ENCODE results near the gene ERI3. TPM values are rescaled to one million over a fixed set of nuclear protein-coding genes. Genes with fewer than 3 reads are reported as not detected.
A peak's percentile ranks its signal among the peaks of the same experiment; 100 is the strongest.

The ERI3 gene
- total RNA-seq (2021; ENCODE audit: unreplicated experiment) (74.2 TPM), Bru-seq, nascent RNA (percentile 81 among the genes with signal in this experiment), BruChase-seq, experiment 1, labeled RNA remaining after a 6-hour chase (percentile 71 among the genes with signal in this experiment), BruChase-seq, experiment 2, labeled RNA remaining after a 2-hour chase (percentile 80 among the genes with signal in this experiment)
- 58.1 and 63.1 TPM in 2 replicates for polyA plus RNA-seq (2012)
- long read RNA-seq, transcript ERI3-201 (9 exons, 1,684 nt): major isoform, 30 of 130 reads
- long read RNA-seq, partial matches to known transcripts: 44 of 130 reads
- long read RNA-seq, other reads (novel, unspliced or antisense): 56 of 130 reads

GRCh38 chr1:44354840-44355581 is at the start of gene ERI3:
Gene ERI3 (minus strand): TSS chr1:44355257. CDS start chr1:44355026, 231 bp downstream.
- no peak for TF ChIP-seq SRF (IDR thresholded peaks at IDR 0.05; ENCODE audit: low read depth)
- no peak for TF ChIP-seq JUND (IDR thresholded peaks at IDR 0.05)
- peak; percentile 97 for TF ChIP-seq SP1 (IDR thresholded peaks at IDR 0.05; ENCODE audit: low read depth)
- peak; percentile 74 for TF ChIP-seq POLR2AphosphoS5 (IDR thresholded peaks at IDR 0.05; ENCODE audit: low read depth, low read length)
- TF ChIP-seq EGR1 (IDR thresholded peaks at IDR 0.05; ENCODE audit: low read depth): peak; percentile 30; the same call in 1 of the 2 replicates
- peak; percentile 80 for TF ChIP-seq MAX (IDR thresholded peaks at IDR 0.05)
- TF ChIP-seq YY1 (IDR thresholded peaks at IDR 0.05; ENCODE audit: extremely low read depth, insufficient replicate concordance, low read depth, low read length): peak; percentile 98
- TF ChIP-seq SIN3A (IDR thresholded peaks at IDR 0.05; ENCODE audit: low read depth): no peak
- no peak for TF ChIP-seq ELF1 (IDR thresholded peaks at IDR 0.05; ENCODE audit: borderline replicate concordance, low read depth)
- no peak for TF ChIP-seq CBX3 (IDR thresholded peaks at IDR 0.05; ENCODE audit: low read depth)
- TF ChIP-seq ZFX (IDR thresholded peaks at IDR 0.05): peak; percentile 99
- Histone ChIP-seq H3K4me3 (replicated peaks in 1 of 2; ENCODE audit: low read depth in 1 of 2, low read length in 2 of 2) (peak within 1 kb of the TSS; percentile 85 to 94), H3K9me2 (ENCODE audit: insufficient read depth) (no peaks in the 10 kb centered on the region), H3K36me3 (ENCODE audit: control insufficient read depth in 1 of 2, insufficient read depth in 2 of 2, low read length in 2 of 2) (0 out of 4 replicates have a peak, but pooled peaks cover 0 to 2% of the 10 kb centered on the region in 2 experiments), H3K9me3 (ENCODE audit: control insufficient read depth in 1 of 2, insufficient read depth in 1 of 2, low read depth in 1 of 2, low read length in 2 of 2) (no peaks in the 10 kb centered on the region), H2AFZ (ENCODE audit: low read depth, low read length, poor library complexity, severe bottlenecking) (peak within 1 kb of the TSS; percentile 99), H3K27me3 (ENCODE audit: insufficient read depth, low read length) (no peaks in the 10 kb centered on the region), H3K27ac (ENCODE audit: low read depth, low read length) (peak within 1 kb of the TSS; percentile 62; the same call in 1 of the 2 replicates), H3K9ac (ENCODE audit: low read length) (peak within 1 kb of the TSS; percentile 90), H3K4me1 (ENCODE audit: control insufficient read depth in 1 of 2, insufficient read depth in 2 of 2, low read length in 2 of 2) (peaks cover 4 to 28% of the 10 kb centered on the region in 2 experiments; a peak in 3 of 4 replicates), H4K20me1 (ENCODE audit: insufficient read depth) (no peaks in the 10 kb centered on the region), H3K79me2 (ENCODE audit: insufficient read depth, low read length) (peaks cover 36% of the 10 kb centered on the region), H3K4me2 (ENCODE audit: low read length) (peak within 1 kb of the TSS; percentile 92)
- intact Hi-C loops (cut with micrococcal nuclease): no loop called here
- RAD21 ChIA-PET (ENCODE audit: low non-redundant PET in 1 of 2, low total read pairs in 2 of 2, uncharacterized antibody in 2 of 2, unreplicated experiment in 2 of 2): no interaction called here
- POLR2A ChIA-PET: no interaction called here
- CTCF ChIA-PET: interaction anchor here (1.0 kb wide), 1 partner anchor 15 kb away, joined by 3 read pairs; no protein-coding TSS in a partner anchor
- ATAC-seq (peak; percentile 99), DNase-seq (ENCODE audit: low read depth, low spot score) (peak; percentile 92)
- no TSS peak for BruUV-seq (replicated peaks)

Data from HCT116 (cell line).